Activated CD4-positive, alpha-beta T cell treated with anti-CD3 and anti-CD28 coated beads, Interleukin-2, Interleukin-6, amounts not matched to agents 100 ng/mL and 50 ng/mL, durations not matched to agents 16 hours and 8 hours (primary cell): ENCODE results near the gene DDX49.
A peak's percentile ranks its signal among the peaks of the same experiment; 100 is the strongest.

Experiments
- DNase-seq: peaks from one replicate; pipeline ENCODE4 v3.0.0-alpha.2; 2020

The DDX49 gene

DNA sequence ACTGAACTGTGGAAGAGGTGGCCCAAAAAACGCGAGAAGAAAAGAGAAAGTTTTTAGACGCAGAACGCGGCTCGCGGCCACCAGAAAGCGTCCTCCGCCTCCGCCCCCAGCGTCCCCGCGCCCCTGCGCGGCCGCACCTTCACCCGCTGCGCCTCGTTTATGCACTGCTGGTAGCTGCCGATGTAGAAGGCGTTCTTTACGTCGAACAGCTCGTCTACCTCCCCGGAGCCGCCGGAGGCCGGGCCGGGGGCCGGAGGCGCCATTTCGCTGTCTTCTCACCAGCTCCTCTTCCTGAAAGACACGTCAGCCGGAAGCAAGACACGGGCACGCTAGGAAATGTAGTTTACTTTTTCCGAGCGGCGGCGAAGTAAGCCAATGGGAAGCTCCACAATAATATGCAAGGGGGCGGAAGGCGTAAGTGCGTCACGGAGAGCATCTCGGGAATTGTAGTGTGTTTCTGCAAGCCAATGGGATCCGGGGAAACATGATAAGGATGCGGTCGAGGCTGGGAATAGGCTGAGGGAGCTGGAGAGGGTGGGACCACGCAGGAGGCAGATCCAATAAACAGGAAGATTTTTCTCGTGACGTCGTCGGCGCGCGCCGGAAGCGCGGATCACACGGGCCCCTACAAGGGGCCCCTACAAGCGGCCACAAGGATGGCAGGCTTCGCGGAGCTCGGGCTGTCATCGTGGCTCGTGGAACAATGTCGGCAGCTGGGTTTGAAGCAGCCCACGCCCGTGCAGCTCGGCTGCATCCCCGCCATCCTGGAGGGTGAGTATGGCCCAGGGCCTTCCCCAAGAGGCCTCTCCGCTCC is at the start of gene DDX49, which contains the start of gene COPE:
DDX49 (plus strand) TSS at position 630 of the 814 bp plus-strand sequence; CDS start at position 657, 27 bp downstream.
COPE (minus strand) TSS at position 302 of the 814 bp plus-strand sequence; CDS start at position 263, 39 bp downstream.
- peak; percentile 99 for DNase-seq

GRCh38 chr19:18869781-18870530 is 49.6 kb upstream of the DDX49 start:
- no peak for DNase-seq

DNA sequence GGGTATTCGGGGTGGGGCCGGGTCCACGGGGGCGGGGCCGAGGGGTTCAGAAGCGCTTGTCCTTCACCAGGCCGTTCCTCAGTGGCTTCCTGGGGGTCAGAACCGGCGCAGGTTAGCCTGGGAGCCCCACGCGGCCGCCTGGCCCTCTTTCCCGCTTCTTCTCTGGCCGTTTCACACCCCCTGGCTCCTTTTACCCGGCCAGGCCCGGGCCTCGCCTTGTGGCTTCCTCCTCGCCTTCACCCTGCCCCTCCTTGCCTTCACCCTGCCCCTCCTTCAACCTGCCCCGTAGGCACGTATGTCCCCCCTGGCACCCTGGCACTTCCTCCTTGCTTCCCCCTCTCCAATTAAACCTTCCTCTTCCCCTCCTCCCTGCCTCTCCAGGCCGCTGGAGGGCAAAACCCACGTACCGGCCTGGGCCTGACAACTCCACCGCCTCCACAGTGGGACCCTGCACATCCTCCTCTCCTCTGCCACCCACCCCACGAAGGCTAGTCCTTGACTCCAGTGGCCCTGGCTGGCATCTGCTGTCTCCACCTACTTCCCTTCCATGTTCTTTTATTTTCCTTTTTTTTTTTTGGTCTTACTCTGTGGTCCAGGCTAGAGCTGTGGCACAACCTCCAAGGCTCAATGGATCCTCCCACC is 48.9 kb upstream of the DDX49 start:
- DNase-seq = no peak

- no peak for DNase-seq
These were observed 48.0 kb upstream of the DDX49 start for GRCh38 chr19:18871543-18871942.

DNA sequence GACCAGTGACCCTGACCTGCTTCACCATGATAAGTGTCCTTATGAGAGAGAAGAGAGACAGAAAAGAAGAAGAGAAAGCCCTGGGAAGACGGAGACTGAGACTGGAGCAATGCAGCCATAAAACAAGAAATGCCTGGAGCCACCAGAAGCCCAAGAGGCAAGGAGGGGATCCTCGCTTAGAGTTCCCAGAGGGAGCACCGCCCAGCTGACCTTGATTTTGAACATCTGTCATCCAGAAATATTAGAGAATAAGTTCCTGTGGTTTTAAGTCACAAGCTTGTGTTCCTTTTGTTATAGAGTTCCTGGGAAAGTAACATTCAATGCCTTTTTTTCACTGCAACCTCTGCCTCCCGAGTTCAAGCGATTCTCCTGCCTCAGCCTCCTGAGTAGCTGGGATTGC is 43.8 kb upstream of the DDX49 start:
- no peak for DNase-seq

DNA sequence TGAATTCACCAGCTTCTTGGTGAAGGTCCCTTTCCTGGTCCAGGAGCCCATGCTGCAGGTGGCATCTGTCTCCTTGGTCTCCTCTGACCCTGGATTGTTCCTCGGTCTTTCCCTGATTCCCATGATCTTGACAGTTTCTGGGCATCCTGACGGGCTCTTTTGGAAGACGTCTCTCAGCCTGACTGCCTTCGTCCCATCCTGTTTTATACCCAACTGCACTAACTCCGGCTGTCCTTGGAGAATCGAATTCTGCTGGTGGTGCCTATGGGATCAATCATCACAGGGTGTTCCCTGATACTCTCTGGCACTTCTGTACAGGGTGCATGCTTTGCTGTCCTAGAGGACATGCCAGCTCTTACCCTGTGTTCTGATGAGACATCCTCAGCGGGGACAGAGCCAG is 42.6 kb upstream of the DDX49 start:
- DNase-seq = no peak

- DNase-seq = no peak
These were observed 41.3 kb upstream of the DDX49 start for GRCh38 chr19:18878058-18878797.

DNA sequence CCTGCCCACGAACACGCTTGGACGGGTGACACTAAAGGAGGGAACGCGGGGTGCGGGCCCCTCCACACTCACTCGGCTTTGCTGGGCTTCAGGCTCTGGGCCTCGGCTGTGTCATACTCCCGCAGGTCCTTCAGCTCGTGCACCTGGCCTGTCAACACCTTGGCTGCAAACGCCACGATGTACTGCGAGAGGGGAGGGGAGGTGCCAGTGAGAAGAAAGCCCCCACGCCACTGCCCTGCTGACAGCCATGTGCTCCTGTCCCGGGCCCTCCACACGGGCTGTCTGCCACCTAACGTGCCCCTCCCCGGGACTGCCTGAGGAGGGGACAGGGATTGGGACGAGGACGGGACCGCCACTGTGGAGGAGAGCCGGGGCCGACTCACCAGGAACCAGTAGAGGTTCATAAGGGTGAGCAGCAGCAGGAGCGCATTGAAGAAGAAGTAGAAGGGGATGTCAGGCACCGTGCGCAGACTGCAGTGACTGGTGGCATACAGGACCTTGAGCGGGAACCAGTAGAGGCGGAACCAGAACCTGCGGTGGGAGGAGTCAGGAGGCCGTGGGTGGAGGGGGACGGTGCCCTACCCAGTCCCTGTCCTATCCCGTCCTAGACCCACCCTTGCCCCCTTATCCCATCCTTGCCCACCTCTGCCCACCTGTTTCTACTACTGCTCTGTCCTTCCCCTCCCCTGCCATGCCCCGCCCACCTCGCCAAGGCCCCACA is 40.5 kb upstream of the DDX49 start:
- no peak for DNase-seq

- peak; percentile 37 for DNase-seq
These were observed 39.7 kb upstream of the DDX49 start for GRCh38 chr19:18879579-18880373.

DNA sequence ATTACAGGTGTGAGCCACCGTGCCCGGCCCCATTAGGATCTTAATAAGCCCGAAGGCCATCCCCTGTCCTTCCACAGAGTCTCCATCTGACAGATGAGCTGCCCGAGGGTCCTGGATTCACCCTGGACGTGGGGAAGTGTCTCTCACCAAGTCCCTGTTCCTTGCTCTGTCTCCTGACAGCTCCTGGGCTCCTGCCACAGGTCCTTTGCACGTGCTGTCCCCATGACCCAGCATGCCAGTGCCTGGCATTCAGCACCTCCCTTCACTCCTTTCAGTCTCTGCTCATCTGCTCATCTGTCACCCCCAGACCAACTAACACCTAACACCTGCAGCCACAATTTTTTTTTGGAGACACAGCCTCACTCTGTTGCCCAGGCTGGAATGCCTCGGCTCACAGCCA is 38.0 kb upstream of the DDX49 start:
- DNase-seq = no peak

DNA sequence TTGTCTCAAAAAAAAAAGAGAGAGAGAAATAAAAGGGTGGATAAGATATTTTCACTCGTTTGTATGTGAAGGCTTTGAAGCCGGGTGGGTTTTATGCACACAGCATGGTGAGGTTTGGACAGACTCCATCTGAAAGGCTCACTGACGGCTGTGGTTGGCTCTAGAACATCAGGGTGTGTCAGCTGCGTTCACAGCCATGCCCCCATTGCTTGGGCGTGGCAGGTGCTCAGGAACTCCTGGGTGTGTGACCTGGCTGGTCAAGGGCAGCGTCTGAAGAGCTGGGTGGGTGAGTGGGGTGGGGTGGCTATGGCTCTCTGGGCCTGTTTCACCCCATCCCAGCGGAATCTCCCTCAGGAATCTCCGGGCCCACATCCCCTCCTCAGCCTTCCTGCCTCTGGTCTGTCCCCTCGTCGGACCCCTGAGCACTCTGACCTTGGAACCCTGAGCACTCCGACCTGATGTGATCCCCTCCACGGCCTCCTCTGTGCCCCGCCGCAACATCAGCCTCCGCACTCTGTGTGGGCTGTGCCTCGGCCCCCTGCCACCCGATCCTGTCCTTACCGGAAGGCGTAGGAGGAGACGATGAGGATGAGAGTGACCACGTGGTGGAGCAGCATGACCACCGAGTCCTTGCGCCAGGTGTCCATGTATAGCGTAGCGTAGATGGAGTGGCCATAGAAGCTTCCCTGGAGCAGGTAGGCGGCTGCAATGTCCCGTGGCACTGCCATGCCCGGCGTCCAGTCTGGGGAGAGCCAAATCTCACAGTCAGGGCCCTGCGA is 35.8 kb upstream of the DDX49 start:
- DNase-seq = no peak

DNA sequence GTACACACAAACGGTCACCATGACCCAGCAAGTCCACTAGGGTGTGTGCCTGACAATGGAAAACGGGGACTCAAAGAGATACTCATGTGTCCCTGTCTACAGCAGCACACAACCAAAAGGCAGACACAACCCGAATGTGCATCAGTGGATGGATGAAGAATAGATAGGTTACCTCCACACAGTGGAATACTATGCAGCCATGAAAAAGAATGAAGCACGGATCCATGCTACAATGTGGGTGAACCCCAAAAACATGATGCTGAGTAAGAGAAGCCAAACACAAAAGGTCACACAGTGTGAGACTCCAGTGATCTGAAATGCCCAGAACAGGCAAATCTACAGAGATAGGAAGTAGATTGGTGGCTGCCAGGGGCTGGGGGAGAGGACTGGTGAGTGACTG is 32.5 kb upstream of the DDX49 start:
- no peak for DNase-seq

DNA sequence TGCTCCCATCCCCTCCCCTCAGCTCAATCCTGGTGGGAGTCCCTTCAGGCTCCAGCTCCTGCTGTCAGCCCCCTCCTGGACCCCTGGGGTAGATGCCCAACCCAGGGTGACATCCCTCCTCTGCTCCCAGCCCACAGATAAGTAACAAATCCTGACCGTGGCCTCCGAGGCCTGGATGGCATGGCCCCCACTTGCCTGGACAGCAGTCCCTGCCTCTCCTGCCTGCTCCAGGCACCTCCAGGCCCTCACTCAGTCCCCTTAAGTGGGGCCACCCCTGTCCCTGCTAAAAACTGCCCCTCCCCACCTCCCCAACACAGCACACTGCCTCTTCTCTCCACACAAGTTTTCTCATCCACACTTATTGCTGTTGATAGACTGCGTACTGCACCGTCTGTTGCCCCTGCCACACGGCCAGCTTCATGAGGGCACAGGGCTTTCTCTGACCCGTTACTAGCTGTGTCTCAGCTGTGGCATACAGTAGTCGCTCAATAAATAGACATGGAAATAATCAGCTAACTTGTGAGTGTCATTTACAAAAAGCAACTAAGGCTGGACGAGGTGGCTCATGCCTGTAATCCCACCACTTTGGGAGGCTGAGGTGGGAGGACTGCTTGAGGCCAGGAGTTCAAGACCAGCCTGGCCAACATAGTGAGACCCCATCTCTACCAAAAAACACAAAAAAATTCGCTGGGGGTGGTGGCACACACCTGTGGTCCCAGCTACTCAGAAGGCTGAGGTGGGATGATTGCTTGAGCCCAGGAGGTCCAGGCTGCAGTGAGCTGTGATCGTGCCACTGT is 29.4 kb upstream of the DDX49 start:
- DNase-seq = no peak

DNA sequence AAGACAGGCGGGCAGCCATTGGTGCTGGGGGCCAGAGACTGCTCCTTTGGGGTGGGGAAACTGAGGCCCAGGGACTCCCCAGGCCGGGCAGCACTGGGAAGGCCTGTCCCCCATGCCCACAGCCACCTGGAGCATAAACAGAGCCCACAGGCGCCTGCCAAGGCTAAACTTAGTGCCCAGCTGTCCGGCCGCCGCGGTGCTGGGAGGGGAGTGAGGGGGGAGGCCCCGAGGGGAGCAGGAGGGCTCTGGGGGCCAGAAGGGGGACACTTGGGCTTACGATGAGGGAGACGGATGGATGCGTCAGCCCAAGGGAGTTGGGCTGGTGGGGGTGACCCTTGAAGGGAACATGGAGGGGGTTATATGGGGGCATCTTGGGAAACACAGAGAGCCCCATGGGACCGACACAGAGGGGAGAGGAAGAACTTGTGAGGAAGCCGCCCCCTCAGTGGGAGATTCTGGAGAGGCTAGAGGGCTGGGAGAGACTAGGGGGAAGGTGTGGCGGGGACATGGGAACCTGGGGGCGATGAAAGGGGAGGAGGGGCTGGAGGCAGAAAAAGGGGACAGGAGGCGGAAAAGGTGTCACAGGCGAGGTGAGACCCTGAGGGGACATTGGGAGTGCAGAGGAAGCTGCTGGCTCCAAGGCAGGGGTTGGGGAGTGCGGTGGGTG is 25.8 kb upstream of the DDX49 start:
- DNase-seq = no peak

DNA sequence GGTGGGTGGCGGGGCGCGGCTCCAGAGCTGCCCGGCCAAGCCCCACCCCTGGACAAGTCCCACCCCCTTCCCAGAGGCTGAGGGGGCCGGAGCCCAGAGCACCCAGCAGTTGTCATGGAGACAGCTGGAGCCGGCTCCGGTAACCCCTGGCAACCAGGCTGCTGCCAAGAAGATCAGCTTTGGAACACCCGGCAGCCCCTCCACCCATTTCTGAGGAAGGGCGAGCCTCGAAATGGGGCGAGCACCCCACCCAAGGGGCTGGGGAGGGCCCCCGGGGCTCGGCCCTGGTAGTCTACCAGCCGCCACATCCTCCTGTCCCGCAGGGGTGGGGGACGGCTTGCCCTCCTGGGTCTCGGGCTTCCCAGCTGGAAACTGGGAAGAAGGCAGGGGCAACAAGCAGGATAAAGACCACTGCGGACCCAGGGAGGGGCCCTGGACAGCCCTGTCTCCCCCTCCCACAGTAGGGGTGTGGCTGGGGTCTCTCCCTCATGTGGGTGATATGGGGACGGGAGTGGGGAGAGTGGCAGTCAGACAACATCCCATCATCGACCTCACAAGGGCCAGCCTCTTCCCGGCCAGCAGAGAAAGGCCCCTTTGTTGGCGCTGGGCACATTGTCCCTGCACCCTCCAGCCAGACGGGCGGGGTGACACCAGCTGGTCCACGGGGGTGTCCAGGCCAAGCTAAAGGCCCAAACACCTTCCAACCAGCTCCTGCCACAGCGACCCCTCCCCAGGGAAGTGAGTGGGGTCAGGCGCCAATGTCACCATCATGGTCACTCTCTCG is 25.1 kb upstream of the DDX49 start:
- DNase-seq = no peak

- no peak for DNase-seq
These were observed 24.3 kb upstream of the DDX49 start for GRCh38 chr19:18895038-18895823.

DNA sequence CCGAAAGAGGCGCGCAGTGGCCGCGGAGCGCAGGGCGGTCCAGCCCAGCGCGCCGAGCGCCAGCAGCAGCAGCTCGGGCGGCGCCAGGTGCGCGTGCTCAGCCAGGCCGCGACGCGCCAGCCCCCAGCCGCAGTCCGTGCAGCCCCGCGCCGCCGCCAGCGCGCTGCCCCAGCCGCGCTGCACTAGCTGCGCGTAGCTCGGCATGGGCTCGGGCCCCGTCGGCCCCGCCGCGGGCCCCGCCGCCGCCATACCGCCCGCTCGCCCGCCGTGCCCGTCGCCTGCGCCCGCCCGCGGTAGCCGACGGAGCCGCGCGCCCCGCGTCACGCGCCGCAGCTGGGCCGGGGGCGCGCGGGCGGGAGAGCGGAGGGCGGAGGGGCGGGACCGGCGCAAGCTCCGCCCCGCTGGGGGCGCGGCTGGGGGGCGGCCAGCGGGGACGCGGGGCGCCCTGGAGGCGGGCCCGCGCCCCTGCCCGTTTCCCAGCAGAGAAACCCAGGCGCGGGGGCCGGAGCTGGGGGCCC is 23.6 kb upstream of the DDX49 start, which contains the start of gene CERS1:
CERS1 (minus strand) TSS at position 335 of the 518 bp plus-strand sequence; CDS start at position 249, 86 bp downstream.
- DNase-seq = no peak
